NCI-H1417 (cell line): ENCODE data around the gene ITIH1.
"Not testable (repeated sequence)": the region's sequence is repeated elsewhere in the genome, so short reads cannot be mapped to it uniquely, and the experiment has no call there.

Experiments
- DNase-seq, 3 experiments: peaks; one replicate each; lab custom pipeline; 2025; lab: John Stamatoyannopoulos, UW

The ITIH1 gene

GRCh38 chr3:52774901-52775864 lies 2.2 kb upstream of the ITIH1 start:
- DNase-seq = peak in 1 of 3 experiments; percentile 0

GRCh38 chr3:52775877-52776276 lies 1.5 kb upstream of the ITIH1 start:
- DNase-seq = no peak

GRCh38 chr3:52776486-52776885 lies 913 bp upstream of the ITIH1 start:
- DNase-seq = not testable (repeated sequence)

GRCh38 chr3:52777959-52778805 lies 783 bp downstream of the ITIH1 start:
- no peak for DNase-seq

- DNase-seq = no peak
Measured at GRCh38 chr3:52779011-52779836, 1.8 kb downstream of the ITIH1 start.

- no peak for DNase-seq
Measured at GRCh38 chr3:52779837-52780585, 2.6 kb downstream of the ITIH1 start.

GRCh38 chr3:52781741-52782140 lies 4.3 kb downstream of the ITIH1 start:
- no peak for DNase-seq

GRCh38 chr3:52782412-52783210 lies 5.2 kb downstream of the ITIH1 start:
- DNase-seq = no peak

GRCh38 chr3:52783211-52783555 lies 5.8 kb downstream of the ITIH1 start:
- no peak for DNase-seq

- DNase-seq = no peak
Measured at GRCh38 chr3:52784021-52784621, 6.7 kb downstream of the ITIH1 start.

- no peak for DNase-seq
Measured at GRCh38 chr3:52784931-52785590, 7.7 kb downstream of the ITIH1 start.

- no peak for DNase-seq
Measured at GRCh38 chr3:52786330-52787215, 9.2 kb downstream of the ITIH1 start.

GRCh38 chr3:52787246-52787645 lies 9.8 kb downstream of the ITIH1 start:
- DNase-seq = no peak

- no peak for DNase-seq
Measured at GRCh38 chr3:52787672-52788625, 10.6 kb downstream of the ITIH1 start.

GRCh38 chr3:52788890-52789745 lies 11.7 kb downstream of the ITIH1 start:
- DNase-seq = no peak

- no peak for DNase-seq
Measured at GRCh38 chr3:52789746-52790040, 12.3 kb downstream of the ITIH1 start.

- no peak for DNase-seq
Measured at GRCh38 chr3:52790337-52790736, 12.9 kb downstream of the ITIH1 start.
